GM08714 (cell line): ENCODE measurements around the gene REC8.

ENCODE experiments used
- H3K4me3 ChIP-seq: fragments of 200-500 bp; sonication (Bioruptor generic); 2 replicates; pipeline ENCODE4 v1.5.1; 2014; ENCODE audit warnings: mild to moderate bottlenecking, low read length, inconsistent platforms
- ZNF274 ChIP-seq: IDR thresholded peaks from 2 replicates; pipeline ENCODE4 v1.6.1; 2012; ENCODE audit warnings: mild to moderate bottlenecking, low read depth, low read length

The REC8 gene

GRCh38 chr14:24133735-24134134, 38.1 kb upstream of the REC8 start:
- no peak overlapping the region for H3K4me3 ChIP-seq
- TF ChIP-seq ZNF274: no peak

GRCh38 chr14:24135584-24135833, 36.4 kb upstream of the REC8 start:
- no peak for TF ChIP-seq ZNF274
- peak overlapping the region; percentile 57 for H3K4me3 ChIP-seq

- no peak for TF ChIP-seq ZNF274
- H3K4me3 ChIP-seq: peak within 1 kb of the TSS; percentile 69
Observed at GRCh38 chr14:24135834-24136683, 35.8 kb upstream of the REC8 start, which contains the start of gene PSME1. TSS of gene PSME1 (plus strand) at chr14:24136194. CDS start at chr14:24136263, 69 bp downstream.

- peak overlapping the region; percentile 69 for H3K4me3 ChIP-seq
- TF ChIP-seq ZNF274: no peak
Observed at GRCh38 chr14:24136684-24137528, 35.0 kb upstream of the REC8 start.

GRCh38 chr14:24137529-24138395, 34.1 kb upstream of the REC8 start:
- peak overlapping the region; percentile 69; the same call in 1 of the 2 replicates for H3K4me3 ChIP-seq

GRCh38 chr14:24138396-24139271, 33.2 kb upstream of the REC8 start:
- no peak overlapping the region for H3K4me3 ChIP-seq
- TF ChIP-seq ZNF274: no peak

More at GRCh38 chr14:24137529-24138395, 34.1 kb upstream of the REC8 start:
- TF ChIP-seq ZNF274: no peak

- peak overlapping the region; percentile 15; the same call in 1 of the 2 replicates for H3K4me3 ChIP-seq
- TF ChIP-seq ZNF274: no peak
Observed at GRCh38 chr14:24139272-24139934, 32.5 kb upstream of the REC8 start.

- TF ChIP-seq ZNF274: no peak
- peak within 1 kb of the TSS; percentile 93 for H3K4me3 ChIP-seq
Observed at GRCh38 chr14:24141097-24141880, 30.6 kb upstream of the REC8 start, which contains the start of gene EMC9. TSS of gene EMC9 (minus strand) at chr14:24141591. CDS start at chr14:24141304, 287 bp downstream.

GRCh38 chr14:24143511-24143910, 28.4 kb upstream of the REC8 start:
- no peak overlapping the region for H3K4me3 ChIP-seq
- TF ChIP-seq ZNF274: no peak

- TF ChIP-seq ZNF274: no peak
- H3K4me3 ChIP-seq: no peak overlapping the region; the same call in 1 of the 2 replicates
Observed at GRCh38 chr14:24144451-24144850, 27.4 kb upstream of the REC8 start.

- no peak for TF ChIP-seq ZNF274
- H3K4me3 ChIP-seq: peak overlapping the region; percentile 96
Observed at GRCh38 chr14:24145219-24145618, 26.7 kb upstream of the REC8 start.
